Mucosa of stomach (tissue), 1 donor: Measurements from ENCODE around the gene MAST4.
A peak's percentile ranks its signal among the peaks of the same experiment; 100 is the strongest.

Source experiments
- H3K27me3 ChIP-seq: one replicate; pipeline ENCODE4 v1.7.0; 2013; ENCODE audit warnings: mild to moderate bottlenecking, low read length; ENCODE audit not compliant: control insufficient read depth, insufficient read depth
- H3K36me3 ChIP-seq: one replicate; pipeline ENCODE4 v1.7.0; 2013; ENCODE audit warnings: low read length; ENCODE audit not compliant: control insufficient read depth, insufficient read depth
- H3K4me1 ChIP-seq: one replicate; pipeline ENCODE4 v1.7.0; 2013; ENCODE audit warnings: mild to moderate bottlenecking, low read length; ENCODE audit not compliant: control insufficient read depth, insufficient read depth
- H3K4me3 ChIP-seq: one replicate; pipeline ENCODE4 v1.7.0; 2013; ENCODE audit warnings: low read length
- H3K9ac ChIP-seq: one replicate; pipeline ENCODE4 v1.7.0; 2013; ENCODE audit warnings: mild to moderate bottlenecking, low read length, moderate library complexity
- H3K9me3 ChIP-seq: one replicate; pipeline ENCODE4 v1.7.0; 2013; ENCODE audit warnings: mild to moderate bottlenecking, low read length, moderate library complexity; ENCODE audit not compliant: control insufficient read depth
- donor health status: Pancreatic carcinoma.

Gene MAST4

DNA sequence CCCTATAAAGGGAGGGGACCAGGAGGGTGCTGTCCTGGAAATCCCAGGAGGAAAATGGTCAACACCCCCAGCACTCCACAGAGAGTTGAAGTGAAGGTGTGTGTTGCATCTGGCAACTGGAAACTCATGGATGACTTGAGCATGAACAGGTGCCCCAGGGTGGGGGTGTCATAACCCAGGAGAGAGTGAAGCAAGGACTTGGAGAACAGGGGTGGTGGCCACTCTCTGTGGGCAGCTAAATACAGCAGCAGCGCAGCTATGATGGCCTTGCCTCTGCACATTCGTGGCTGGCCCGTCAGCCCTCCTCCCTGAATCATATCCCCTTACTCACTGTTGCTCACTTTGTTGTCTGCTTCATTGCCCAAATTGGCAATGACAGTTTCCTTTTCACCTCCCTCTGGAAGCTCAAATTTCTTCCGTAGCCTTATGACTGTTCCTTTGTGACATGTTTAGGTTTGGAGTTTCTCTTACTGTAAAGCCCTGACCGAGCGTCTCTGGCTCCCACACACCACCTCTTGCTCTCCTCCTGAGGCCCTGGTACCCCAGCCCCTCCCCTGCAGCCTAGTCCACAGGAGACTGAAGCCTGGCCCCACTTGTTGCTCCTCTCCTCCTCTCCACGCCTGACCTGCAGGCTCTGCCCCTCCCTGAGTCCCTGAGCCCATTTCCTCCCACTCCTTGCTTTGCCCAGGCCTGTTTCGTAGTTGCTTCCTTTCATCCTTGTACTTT lies 414.7 kb downstream of the MAST4 start:
- H3K9me3 ChIP-seq, result no peaks in the 10 kb centered on the region
- H3K27me3 ChIP-seq, result no peaks in the 10 kb centered on the region
- no peaks in the 10 kb centered on the region for H3K36me3 ChIP-seq
- no peak overlapping the region for H3K4me3 ChIP-seq
- H3K4me1 ChIP-seq, result peaks cover 19% of the 10 kb centered on the region
- no peak overlapping the region for H3K9ac ChIP-seq

DNA sequence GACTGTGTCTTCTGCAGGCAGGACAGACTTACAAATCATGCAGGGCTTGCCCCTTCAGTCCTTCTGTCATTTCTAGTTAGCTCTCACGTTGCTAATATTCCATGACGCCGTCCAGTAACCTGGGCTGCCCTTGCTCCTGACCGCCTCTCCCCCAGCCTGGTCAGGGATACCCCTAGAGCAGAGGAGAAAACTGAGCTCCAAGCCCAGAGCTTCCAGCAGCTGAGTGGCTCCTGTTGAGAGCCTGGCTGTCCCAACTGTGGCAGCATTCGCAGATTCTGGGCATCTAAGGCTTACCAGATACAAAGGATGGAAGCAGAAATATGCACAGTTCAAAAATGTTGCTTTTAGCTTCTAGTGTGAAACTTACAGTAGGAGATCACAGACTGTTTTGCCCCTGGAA lies 415.2 kb downstream of the MAST4 start:
- Histone ChIP-seq H3K4me3 (no peak overlapping the region), H3K27me3 (no peaks in the 10 kb centered on the region), H3K4me1 (peaks cover 21% of the 10 kb centered on the region), H3K36me3 (no peaks in the 10 kb centered on the region), H3K9ac (no peak overlapping the region), H3K9me3 (no peaks in the 10 kb centered on the region)

DNA sequence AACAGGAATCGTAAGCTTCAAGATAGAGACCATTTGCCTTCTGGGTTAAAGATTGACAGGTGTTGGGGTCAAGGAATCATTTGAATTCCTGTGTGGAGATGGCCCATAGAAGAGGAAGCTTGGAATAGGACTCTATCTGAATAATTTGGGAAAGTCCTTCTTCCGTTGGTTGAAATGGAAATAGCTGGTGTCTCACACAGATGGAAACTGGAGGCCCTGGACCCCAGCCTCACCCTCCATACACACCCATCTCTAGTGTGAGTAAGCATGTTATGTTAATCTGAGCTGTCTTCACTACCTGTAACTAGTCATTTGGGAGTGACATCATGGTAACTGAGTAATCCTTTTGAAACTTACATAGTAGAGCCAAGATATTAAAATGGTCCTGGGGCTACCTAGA lies 416.0 kb downstream of the MAST4 start:
- Histone ChIP-seq H3K27me3 (no peaks in the 10 kb centered on the region), H3K9ac (no peak overlapping the region), H3K4me1 (peaks cover 21% of the 10 kb centered on the region), H3K36me3 (no peaks in the 10 kb centered on the region), H3K4me3 (no peak overlapping the region), H3K9me3 (no peaks in the 10 kb centered on the region)

DNA sequence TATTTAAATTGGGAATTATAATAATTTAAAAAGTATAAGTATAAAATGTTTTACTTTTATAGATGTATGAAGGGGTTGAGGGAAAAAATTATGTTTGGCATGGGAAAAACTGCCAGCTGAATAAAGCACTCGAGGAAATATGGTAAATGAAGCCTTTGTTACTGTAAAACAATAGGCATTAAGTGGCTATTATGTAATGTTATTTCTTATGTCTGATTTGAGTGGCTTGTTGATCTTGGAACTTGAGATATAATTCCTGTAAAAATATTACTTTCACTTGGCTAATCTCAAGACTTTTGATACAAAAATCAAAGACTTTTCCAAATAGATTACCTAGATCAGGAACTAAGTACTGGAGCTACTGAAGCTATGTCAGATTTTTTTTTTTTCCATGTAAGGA lies 417.5 kb downstream of the MAST4 start:
- Histone ChIP-seq H3K9me3 (no peaks in the 10 kb centered on the region), H3K4me1 (peaks cover 21% of the 10 kb centered on the region), H3K4me3 (no peak overlapping the region), H3K36me3 (no peaks in the 10 kb centered on the region), H3K27me3 (no peaks in the 10 kb centered on the region), H3K9ac (no peak overlapping the region)

DNA sequence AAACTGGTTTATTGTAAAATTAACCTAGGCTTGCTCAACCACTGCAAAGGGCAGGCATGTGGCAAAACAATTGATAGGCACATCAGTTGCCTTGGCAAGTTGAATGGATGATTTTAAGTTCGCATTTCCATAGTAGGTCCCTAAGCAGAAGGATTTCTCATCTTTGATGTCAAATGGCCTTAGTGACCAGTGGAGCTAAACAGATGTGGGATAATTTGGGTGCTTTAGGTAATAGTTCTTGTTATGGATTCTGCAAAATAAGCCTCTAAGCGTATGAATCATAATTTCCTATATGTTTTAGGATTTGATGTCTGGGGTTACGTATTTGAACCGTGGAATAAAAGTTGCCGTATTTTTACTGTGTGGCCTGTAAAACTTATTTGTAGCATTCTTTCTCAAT lies 418.0 kb downstream of the MAST4 start:
- no peaks in the 10 kb centered on the region for H3K27me3 ChIP-seq
- H3K9ac ChIP-seq, result no peak overlapping the region
- H3K36me3 ChIP-seq, result no peaks in the 10 kb centered on the region
- no peaks in the 10 kb centered on the region for H3K9me3 ChIP-seq
- no peak overlapping the region for H3K4me3 ChIP-seq
- peaks cover 21% of the 10 kb centered on the region for H3K4me1 ChIP-seq

DNA sequence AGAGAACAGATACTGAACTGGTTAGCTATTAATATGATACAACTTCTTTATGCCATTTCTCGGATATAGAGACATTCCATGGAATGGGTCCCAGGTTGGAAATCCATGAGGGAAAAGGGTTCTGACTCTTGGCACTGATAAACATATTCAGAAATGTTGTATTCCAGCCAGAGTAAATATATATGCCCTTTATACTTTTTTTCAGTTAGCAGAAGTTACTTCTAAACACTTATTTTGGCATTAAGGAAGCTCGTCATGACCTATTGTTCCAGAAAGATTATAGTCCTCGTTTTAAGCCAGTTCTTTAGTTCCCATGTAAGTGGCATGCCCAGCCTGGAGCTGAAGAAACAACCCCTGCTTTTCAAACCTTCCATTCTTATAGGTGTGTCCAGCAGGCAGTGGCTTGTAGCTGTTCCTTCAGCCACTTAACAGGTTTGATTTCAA lies 418.8 kb downstream of the MAST4 start:
- H3K4me1 ChIP-seq, result peaks cover 21% of the 10 kb centered on the region

DNA sequence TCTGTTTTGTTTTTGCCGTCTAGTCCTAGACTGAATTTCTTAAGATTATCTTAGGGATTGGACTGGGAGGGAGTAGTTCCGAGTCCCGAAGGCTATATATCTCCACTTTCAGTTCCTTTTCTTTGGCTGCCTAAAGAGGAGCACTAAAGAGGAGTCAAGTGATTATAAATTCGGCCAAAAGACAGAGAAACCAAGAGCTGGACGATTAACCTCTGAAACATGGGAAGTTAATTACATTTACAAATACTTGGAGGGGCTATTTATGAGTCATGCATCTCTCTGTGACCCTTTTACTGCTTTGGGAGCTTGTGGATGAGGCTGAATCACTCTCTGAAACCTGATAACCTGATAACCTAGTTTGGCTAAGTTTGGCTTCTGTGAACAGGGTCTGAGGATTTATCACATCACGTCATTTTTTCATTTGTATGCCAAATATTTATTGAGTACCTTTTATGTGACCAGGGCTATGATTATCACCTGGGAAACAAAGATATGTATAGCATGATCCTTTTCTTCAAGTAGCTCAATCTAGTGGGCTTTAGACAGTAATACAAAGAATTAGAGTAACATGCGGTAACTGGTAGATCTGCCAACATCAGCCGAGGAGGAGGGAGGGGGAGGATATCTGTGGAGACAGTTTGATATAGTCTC lies 419.5 kb downstream of the MAST4 start:
- Histone ChIP-seq H3K27me3 (no peaks in the 10 kb centered on the region), H3K9me3 (no peaks in the 10 kb centered on the region), H3K4me1 (peaks cover 19% of the 10 kb centered on the region), H3K9ac (peak overlapping the region; percentile 63), H3K4me3 (peak overlapping the region; percentile 21), H3K36me3 (no peaks in the 10 kb centered on the region)

More for the DNA sequence above, 418.8 kb downstream of the MAST4 start:
- Histone ChIP-seq H3K9me3 (no peaks in the 10 kb centered on the region), H3K4me3 (peak overlapping the region; percentile 21), H3K9ac (peak overlapping the region; percentile 63), H3K36me3 (no peaks in the 10 kb centered on the region), H3K27me3 (no peaks in the 10 kb centered on the region)

DNA sequence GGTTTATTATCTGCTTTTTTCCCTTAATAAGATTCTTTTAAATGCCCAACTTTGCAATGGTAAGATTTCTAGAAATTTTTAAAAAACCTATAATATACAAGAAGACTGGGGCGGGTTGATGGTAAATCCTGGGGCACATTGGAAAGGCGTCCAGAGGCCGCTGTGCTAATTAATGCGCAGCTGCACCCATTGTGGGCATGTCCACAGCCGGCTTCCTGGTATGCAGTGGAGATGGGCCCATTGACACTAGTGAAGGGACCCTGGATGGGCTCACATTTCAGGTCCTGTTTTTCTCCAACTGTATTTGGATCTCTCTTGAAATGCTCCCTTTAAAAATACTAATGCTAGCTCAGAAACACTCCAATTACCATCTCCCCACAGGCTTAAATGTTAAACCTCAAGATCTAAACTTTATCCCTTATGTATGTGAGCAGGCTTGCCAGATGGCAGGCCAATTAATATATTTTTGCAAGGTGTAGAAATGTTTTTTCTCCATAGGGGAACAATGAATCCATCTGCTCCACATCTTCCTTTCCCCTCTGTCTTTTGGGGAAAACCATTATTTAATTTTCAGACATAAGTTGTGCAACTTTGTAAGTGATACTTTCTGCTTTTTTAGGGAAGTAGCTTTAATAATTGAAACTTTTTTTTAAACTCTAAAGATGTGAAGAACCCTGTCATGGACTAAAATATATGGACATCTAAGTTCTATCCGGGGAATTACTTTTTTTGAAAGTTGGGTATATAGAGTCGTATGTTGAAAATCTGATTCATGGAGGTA lies 423.1 kb downstream of the MAST4 start:
- no peak overlapping the region for H3K4me3 ChIP-seq
- H3K9me3 ChIP-seq, result no peaks in the 10 kb centered on the region
- peaks cover 12% of the 10 kb centered on the region for H3K4me1 ChIP-seq
- no peaks in the 10 kb centered on the region for H3K36me3 ChIP-seq
- H3K9ac ChIP-seq, result no peak overlapping the region
- H3K27me3 ChIP-seq, result no peaks in the 10 kb centered on the region

DNA sequence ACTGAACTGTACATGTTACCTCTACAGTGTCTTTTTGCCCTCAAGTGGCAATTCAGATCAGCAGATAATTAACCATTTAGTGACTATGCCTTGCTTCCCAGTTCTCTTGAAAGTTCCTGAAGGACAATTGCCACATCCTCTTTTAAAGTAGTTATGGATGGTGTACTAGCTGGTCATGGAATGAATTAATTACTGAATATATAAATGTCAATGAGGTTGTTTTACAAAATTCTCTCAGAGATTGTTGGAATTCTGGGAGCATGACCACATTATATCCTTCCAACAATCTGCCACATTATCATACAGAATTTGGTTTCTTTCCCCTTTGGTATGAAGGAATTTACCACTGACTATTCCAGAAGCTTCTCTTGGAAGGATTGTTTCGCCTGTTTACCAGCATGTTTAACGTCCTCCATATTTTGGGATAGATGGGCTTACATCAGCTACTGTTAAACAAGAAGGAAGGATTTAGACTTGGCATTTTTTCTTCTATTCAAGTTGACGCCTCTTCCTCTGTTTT lies 424.0 kb downstream of the MAST4 start:
- no peaks in the 10 kb centered on the region for H3K27me3 ChIP-seq
- no peak overlapping the region for H3K4me3 ChIP-seq
- no peaks in the 10 kb centered on the region for H3K9me3 ChIP-seq
- H3K4me1 ChIP-seq, result peaks cover 12% of the 10 kb centered on the region
- H3K36me3 ChIP-seq, result no peaks in the 10 kb centered on the region
- no peak overlapping the region for H3K9ac ChIP-seq

DNA sequence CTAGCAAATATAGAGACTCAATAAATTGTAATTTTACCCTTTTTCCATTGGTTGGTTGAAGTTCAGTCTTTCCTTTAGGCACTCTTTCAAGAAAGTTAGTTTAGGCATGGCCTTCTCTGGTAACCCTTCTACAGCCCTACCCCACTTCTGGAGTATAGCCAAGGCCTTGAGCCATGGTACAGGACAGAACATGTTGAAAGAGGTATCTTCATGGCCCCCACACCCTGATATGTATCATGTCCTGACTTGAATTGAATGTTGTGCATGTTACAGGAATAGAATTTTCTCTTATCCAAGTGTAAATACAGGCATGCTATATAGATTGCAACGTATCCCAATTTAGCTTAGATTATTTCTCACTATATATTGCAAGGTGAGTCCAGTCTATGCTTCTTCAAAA lies 424.8 kb downstream of the MAST4 start:
- no peaks in the 10 kb centered on the region for H3K9me3 ChIP-seq
- no peak overlapping the region for H3K4me3 ChIP-seq
- H3K36me3 ChIP-seq, result no peaks in the 10 kb centered on the region
- H3K27me3 ChIP-seq, result no peaks in the 10 kb centered on the region
- no peak overlapping the region for H3K9ac ChIP-seq
- H3K4me1 ChIP-seq, result peaks cover 7% of the 10 kb centered on the region

DNA sequence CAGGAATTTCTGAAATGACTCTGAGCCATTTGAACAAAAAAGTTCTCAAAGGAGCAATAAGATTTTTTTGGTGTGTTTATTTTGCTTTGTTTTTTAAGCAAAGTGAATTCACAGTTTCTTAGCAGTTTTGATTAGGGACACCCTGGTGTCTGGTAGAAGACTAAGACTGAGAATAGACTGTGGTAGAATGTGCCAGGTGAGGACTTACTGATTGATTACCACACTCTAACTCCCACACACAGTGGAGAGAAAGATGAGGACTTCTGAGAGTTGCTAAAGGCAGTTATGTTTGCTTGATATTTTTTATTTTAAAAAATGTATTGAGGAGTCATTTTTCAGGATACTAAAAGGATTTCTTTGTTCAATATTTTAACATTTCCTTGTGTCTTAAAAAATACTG lies 425.3 kb downstream of the MAST4 start:
- peaks cover 12% of the 10 kb centered on the region for H3K4me1 ChIP-seq
- H3K9ac ChIP-seq, result no peak overlapping the region
- H3K4me3 ChIP-seq, result no peak overlapping the region
- H3K27me3 ChIP-seq, result no peaks in the 10 kb centered on the region
- H3K9me3 ChIP-seq, result no peaks in the 10 kb centered on the region
- no peaks in the 10 kb centered on the region for H3K36me3 ChIP-seq

DNA sequence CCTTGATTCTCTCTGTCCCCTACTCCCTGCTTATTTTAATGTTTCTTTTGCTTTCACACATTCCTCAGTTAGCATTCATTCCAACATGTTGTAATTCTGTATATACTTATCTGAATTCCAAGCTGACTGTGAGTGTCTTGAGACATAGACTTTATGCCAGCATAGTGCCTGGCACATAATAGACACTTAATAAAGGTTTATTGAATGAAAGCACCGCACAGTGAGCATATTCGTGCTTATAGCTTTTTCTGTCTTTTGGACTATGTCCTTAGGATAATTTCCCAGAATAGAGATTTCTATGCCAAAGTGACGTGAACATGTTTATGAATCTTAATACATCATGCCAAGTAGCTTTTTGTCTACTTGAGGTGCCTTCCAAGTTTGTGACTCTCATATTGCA lies 425.8 kb downstream of the MAST4 start:
- peaks cover 14% of the 10 kb centered on the region for H3K4me1 ChIP-seq
- H3K27me3 ChIP-seq, result no peaks in the 10 kb centered on the region
- H3K4me3 ChIP-seq, result no peak overlapping the region
- no peaks in the 10 kb centered on the region for H3K36me3 ChIP-seq
- no peaks in the 10 kb centered on the region for H3K9me3 ChIP-seq
- no peak overlapping the region for H3K9ac ChIP-seq
